Right renal pelvis (tissue), 4 donors: ENCODE results near the gene SATB1. TPM values are rescaled to one million over a fixed set of nuclear protein-coding genes. Genes with fewer than 3 reads are reported as not detected.
"Not testable (repeated sequence)": the region's sequence is repeated elsewhere in the genome, so short reads cannot be mapped to it uniquely, and the experiment has no call there.

Experiments
- DNase-seq, 4 donors: peaks; one replicate each; pipeline ENCODE4 v3.0.0-alpha.2; 2013; ENCODE audit warnings: low read depth in 4 of 4, low spot score in 3 of 4, missing footprints in 1 of 4
- polyA plus RNA-seq, 4 donors: library from polyadenylated mRNA; unstranded; fragments of 120-200 nt; gene quantifications; one replicate each; pipeline ENCODE4 v1.2.1, GENCODE V29; 2013; ENCODE audit not compliant: insufficient read length in 4 of 4

SATB1 gene
- polyA plus RNA-seq, 4 donors: 38.8 to 47.8 (median 43.0) TPM

GRCh38 chr3:18363338-18363737 is 61.8 kb downstream of the SATB1 start:
- DNase-seq: no peak

GRCh38 chr3:18357747-18358146 is 67.4 kb downstream of the SATB1 start:
- no peak for DNase-seq

DNA sequence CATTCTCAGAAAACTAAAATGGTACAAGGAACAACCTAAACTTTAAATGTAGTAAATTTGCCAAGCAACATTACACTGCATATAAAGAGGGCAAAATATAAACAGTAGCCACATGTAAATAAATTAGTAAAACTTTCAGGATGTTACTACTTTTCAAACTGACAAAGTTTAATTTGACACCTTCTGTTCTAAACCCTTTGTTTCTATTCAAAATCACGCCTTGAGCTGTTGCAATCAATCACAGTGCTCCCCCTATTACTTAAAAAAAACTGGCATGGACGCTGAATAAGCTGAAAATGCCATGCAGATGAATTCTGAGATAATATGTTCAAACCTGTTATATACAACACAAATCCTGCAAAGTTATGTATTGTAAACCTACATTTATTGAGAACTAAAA is 69.3 kb downstream of the SATB1 start:
- DNase-seq: no peak

DNA sequence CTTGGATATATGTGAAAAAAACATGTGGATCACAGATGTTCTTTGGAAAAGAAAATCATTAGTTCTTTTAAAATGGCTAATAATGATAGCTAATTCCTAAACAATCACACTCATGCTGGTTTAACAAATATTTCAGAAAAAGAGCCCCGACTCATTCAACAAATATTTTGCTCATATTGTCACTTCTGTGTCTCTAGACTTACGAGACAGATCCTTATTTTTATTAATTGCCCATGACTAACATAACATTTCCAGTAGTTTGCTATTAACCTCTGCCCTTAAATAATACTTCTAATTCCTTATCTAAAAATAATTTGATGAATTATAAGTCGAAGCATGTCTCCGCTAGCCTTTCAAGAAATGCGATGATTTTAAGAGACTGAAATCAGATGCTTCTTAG is 70.4 kb downstream of the SATB1 start:
- no peak for DNase-seq

DNA sequence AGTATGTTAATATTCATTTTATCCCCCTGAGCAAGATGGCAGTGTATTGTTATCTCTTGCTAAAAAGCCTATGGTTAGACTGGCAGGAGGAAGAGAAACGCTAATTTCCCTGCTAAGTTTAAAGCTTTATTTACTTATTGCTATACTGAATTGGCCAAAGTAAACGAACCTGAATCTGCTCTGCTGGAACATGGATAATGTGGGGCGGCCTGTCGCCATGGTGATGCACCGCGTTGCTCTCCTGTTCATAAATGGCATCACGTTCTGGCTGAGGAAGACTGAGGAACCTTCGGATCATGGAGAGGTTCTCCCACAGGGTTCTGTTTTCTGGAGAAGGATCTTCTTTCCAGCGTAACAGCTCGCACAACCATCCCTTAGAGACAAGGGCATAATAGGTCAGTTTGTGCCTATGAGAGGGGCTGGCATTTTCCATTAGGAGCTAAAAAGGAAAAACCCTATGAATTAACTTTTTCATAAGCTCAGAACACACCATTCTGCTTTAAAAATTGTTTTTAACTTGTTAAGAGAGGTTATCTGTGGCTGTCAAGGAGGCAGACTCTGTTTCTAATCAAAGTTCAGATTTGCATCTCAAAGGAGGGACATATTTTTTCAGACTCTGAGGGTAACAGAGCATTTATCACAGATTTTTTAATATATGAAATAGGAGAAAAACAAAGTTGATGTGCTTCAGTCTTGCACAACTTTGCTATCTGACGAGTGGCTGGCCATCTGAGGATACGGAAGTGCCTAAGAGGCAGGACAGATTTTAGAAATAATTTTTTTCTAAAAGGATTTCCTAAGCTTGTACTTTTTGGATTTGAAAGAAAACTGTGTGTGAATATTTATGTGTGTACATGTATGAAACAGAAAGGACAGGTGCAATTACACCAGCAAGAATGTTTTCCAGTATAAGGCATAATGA is 73.1 kb downstream of the SATB1 start:
- DNase-seq: no peak

DNA sequence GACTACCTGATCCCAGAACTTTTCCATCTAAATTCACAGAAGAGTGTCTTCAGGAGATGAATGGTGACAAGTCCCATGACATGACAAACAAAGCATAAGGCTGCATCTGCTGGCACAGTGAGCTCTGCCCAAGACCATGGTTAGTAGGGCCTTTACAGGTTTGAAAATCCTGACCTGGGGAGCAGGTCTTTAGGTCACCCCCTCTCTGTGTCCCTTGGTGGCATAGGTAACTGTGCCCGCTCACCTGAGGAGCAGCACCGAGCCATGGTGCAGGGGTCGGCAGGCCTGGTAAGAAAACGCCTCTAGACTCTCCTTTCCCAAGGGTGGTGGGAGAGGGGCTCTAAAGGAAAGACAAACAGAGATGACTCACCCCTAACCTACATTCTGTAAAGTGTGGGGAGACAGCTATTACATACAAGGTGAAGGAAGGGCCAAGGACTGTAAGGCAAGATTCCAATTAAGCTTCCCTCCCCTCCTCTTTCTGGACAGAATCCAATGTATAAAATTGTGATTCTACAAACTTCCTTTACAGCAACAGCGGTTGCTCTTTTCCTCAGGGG is 74.0 kb downstream of the SATB1 start:
- DNase-seq: no peak

GRCh38 chr3:18349197-18349798 is 75.8 kb downstream of the SATB1 start:
- DNase-seq: no peak

DNA sequence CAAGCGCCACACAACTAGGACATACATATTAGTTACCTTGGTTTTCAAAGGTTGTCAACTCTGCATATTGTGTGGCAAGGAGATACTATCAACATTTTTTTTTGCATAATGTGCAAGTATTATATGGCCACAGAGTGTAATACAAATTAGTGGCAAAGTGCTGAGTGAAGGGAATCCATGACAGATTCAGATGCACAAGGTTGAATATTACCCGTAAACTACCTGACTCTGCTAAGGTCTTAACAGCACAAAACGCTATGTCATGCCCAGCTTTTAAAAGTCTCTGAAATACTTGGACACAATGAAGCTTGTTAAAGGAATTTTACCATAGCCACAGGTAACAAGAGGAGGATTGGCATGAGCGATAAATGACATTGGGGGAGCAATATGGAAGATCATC is 79.0 kb downstream of the SATB1 start:
- no peak for DNase-seq

DNA sequence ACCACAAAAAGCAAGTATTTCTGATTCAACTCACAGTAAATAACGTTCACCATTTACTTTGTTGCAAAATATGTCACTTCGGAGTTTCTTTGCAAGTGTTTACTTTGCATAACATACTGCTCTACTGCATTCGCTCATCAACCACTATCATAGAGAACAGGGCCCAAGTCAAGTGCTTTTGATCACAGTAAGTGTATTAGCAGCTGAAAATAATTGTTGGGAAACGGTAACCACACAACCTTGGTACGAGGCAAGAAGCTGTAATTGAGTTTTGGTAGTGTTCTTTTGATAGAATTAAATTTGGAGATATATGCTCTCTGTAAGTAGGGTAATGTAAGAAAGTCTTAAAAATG is 80.1 kb downstream of the SATB1 start:
- DNase-seq: no peak

- DNase-seq: no peak
Observed at GRCh38 chr3:18344306-18345014, 80.7 kb downstream of the SATB1 start.

GRCh38 chr3:18343809-18344208 is 81.3 kb downstream of the SATB1 start:
- DNase-seq: no peak

DNA sequence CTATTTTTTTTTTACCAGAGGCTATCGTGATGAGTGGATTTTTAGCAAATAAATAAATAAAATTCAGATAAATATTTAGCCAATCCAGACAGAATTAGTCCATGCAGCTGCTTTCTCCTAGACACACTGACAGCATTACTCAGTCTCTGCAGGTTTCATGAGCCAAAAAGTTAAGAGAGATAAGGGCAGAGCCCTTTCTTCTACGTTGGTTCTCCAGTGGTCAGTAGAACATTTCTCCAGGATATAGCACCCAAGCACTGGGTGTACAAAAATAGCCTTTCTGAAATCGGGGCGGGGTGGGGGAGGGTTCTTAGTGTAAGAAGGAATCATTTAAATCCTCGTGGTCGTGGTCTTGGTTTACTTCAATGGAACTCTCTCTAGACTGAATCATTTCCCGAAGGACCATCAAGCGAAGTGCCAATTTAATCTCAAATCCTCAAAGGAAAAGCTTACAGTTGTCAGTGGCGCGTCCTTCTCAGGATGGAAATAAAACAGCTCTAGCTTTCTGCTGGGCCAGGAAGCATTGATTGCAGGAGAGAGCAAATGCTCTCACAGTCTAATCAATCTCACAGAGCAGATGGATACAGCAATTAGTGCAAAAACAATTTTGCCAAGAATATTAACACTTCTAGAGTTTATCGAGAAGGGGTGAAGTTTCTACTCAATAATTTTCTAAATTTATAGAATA is 86.2 kb downstream of the SATB1 start:
- no peak for DNase-seq

DNA sequence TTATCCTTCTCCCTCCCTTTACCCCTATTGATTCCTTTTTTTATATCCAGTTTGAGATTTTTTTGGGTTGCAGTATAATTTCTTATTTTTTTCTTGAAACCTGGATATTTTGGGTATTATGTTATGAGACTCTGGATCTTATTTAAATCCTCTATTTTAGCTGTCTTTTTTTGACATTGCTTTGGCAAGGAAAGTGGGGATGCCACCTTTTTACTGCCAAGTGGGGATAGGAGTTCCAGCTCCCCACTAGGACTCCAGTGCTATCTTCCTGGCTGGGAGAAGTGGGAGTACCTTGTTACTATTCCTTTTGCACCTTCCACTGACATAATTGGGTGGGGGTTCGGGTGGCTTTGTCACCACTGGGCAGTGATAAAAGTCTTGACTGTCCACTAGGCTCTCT is 87.9 kb downstream of the SATB1 start:
- DNase-seq: no peak

DNA sequence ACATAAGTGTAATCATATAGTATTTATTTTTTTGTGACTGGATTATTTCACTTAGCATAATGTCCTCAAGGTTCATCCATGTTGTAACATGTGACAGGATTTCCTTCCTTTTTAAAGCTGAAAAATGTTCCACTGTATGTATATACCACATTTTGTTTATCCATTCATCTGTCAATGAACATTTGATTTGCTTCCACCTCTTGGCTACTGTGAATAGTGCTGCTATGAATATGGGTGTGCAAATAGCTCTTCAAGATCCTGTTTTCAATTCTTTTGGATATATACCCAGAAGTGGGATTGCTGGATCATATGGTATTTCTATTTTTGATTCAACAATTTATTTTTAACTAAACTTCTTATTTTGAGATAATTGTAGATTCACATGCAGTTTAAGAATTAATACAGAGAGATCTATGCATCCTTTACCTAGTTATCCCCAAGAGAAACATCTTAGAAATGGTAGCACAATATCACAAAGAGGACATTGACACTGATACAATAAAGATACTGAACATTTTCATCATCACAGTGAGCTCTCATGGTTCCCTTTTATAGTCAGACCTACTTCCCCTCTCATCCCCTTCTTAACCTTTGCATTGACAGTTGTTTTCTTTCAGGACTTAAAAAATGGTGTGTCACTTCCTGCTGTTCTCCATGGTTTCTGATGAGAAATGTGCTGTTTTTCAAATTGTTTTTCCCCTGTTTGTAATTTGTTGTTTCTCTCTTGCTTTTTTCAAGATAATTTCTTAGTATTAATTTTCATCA is 90.1 kb downstream of the SATB1 start:
- no peak for DNase-seq

- DNase-seq: not testable (repeated sequence)
Observed at GRCh38 chr3:18330772-18331441, 94.2 kb downstream of the SATB1 start.

- no peak for DNase-seq
Observed at GRCh38 chr3:18308096-18308650, 117.0 kb downstream of the SATB1 start.

- DNase-seq: no peak
Observed at GRCh38 chr3:18307529-18307928, 117.6 kb downstream of the SATB1 start.

- DNase-seq: no peak
Observed at GRCh38 chr3:18302517-18302916, 122.6 kb downstream of the SATB1 start.

GRCh38 chr3:18301781-18302180 is 123.4 kb downstream of the SATB1 start:
- DNase-seq: no peak
